ENCODE data around the gene SENP3. TPM values are rescaled to one million over a fixed set of nuclear protein-coding genes. Genes with fewer than 3 reads are reported as not detected.
A peak's percentile ranks its signal among the peaks of the same experiment; 100 is the strongest.

Gene SENP3
- total RNA-seq, 2 experiments from 2014 or later: 60.2 to 63.2 TPM

GRCh38 chr17:7576432-7576937 lies 14.8 kb downstream of the SENP3 start:
- ChIA-PET POLR2A (interaction anchor here (0.6 to 12.0 kb wide), 16 partner anchors 8 to 356 kb away, joined by 3 to 195 read pairs (median 4); partner anchors contain the start of genes ACADVL, CD68, GABARAP and GPS2), CTCF (interaction anchor here (0.9 to 2.9 kb wide), 7 partner anchors 7 to 112 kb away, joined by 3 to 11 read pairs (median 4); partner anchors contain the start of genes MPDU1, SENP3, SOX15 and WRAP53)
- H3K4me3 Mint-ChIP-seq: peak overlapping the region; percentile 98
- TF ChIP-seq, protein P1, sequence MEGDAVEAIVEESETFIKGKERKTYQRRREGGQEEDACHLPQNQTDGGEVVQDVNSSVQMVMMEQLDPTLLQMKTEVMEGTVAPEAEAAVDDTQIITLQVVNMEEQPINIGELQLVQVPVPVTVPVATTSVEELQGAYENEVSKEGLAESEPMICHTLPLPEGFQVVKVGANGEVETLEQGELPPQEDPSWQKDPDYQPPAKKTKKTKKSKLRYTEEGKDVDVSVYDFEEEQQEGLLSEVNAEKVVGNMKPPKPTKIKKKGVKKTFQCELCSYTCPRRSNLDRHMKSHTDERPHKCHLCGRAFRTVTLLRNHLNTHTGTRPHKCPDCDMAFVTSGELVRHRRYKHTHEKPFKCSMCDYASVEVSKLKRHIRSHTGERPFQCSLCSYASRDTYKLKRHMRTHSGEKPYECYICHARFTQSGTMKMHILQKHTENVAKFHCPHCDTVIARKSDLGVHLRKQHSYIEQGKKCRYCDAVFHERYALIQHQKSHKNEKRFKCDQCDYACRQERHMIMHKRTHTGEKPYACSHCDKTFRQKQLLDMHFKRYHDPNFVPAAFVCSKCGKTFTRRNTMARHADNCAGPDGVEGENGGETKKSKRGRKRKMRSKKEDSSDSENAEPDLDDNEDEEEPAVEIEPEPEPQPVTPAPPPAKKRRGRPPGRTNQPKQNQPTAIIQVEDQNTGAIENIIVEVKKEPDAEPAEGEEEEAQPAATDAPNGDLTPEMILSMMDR (IDR thresholded peaks at IDR 0.05): no peak
- H3K9me3 Mint-ChIP-seq: no peaks in the 10 kb centered on the region
- no peak for DNase-seq
- H3K27me3 Mint-ChIP-seq: peaks cover 1% of the 10 kb centered on the region
- peaks cover 72% of the 10 kb centered on the region for H3K4me1 Mint-ChIP-seq (ENCODE audit: low read depth)
- ATAC-seq: no peak
- peak overlapping the region; percentile 100 for H3K27ac Mint-ChIP-seq
- intact Hi-C loops (cut with micrococcal nuclease): loop anchor here (10.0 kb wide), 1 partner anchor 278 kb away; the partner anchor contains the start of genes CYB5D1, NAA38 and TMEM88
- peaks cover 87% of the 10 kb centered on the region for H3K36me3 Mint-ChIP-seq (ENCODE audit: low read depth)

DNA sequence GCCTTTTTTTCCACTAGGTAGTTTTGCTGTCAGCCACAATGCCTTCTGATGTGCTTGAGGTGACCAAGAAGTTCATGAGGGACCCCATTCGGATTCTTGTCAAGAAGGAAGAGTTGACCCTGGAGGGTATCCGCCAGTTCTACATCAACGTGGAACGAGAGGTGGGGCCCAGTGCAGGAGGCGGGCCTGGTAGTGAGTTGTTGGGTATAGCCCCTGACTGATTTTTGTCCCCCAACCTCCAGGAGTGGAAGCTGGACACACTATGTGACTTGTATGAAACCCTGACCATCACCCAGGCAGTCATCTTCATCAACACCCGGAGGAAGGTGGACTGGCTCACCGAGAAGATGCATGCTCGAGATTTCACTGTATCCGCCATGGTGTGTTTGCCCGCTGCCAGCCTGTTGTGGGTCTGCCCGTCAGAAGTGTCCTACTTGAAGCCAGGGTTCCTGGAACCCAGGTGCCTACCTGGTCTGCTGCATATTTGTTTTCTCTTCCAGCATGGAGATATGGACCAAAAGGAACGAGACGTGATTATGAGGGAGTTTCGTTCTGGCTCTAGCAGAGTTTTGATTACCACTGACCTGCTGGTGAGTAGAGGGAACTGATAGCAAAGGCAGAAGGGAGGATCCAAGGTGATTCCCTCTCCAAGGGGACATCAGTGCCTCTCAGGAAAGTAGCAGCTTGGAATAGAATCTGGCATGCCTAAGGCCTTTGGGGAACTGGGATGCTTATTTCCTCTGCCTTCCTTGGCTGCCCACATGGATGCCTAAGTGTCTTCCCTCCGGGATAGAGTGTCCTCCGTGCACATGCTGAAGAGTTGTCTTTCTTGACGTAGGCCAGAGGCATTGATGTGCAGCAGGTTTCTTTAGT lies 15.8 kb downstream of the SENP3 start:
- ATAC-seq (no peak), DNase-seq (no peak)
- peak overlapping the region; percentile 35 for H3K4me3 Mint-ChIP-seq
- TF ChIP-seq, protein P1 (IDR thresholded peaks at IDR 0.05): no peak
- H3K4me1 Mint-ChIP-seq (ENCODE audit: low read depth): peaks cover 78% of the 10 kb centered on the region
- no peaks in the 10 kb centered on the region for H3K9me3 Mint-ChIP-seq
- ChIA-PET CTCF (interaction anchor here (1.0 to 2.3 kb wide), 4 partner anchors 15 to 111 kb away, joined by 3 to 6 read pairs (median 5); partner anchors contain the start of genes SENP3 and WRAP53), POLR2A (interaction anchor here (0.6 to 12.0 kb wide), 14 partner anchors 7 to 264 kb away, joined by 3 to 195 read pairs (median 4); partner anchors contain the start of genes CD68, GPS2, MPDU1 and SENP3)
- peaks cover 1% of the 10 kb centered on the region for H3K27me3 Mint-ChIP-seq
- H3K36me3 Mint-ChIP-seq (ENCODE audit: low read depth): peaks cover 89% of the 10 kb centered on the region
- intact Hi-C loops (cut with micrococcal nuclease): loop anchor here (10.0 kb wide), 1 partner anchor 277 kb away; the partner anchor contains the start of genes CYB5D1, NAA38 and TMEM88
- peak overlapping the region; percentile 100 for H3K27ac Mint-ChIP-seq

- Mint-ChIP-seq H3K27ac (peak within 1 kb of the TSS; percentile 100), H3K27me3 (no peaks in the 10 kb centered on the region), H3K36me3 (ENCODE audit: low read depth) (peaks cover 76% of the 10 kb centered on the region), H3K4me3 (peak within 1 kb of the TSS; percentile 63), H3K4me1 (ENCODE audit: low read depth) (peaks cover 81% of the 10 kb centered on the region), H3K9me3 (no peaks in the 10 kb centered on the region)
- ChIA-PET POLR2A (interaction anchor here (0.6 to 12.5 kb wide), 18 partner anchors 4 to 271 kb away, joined by 3 to 195 read pairs (median 5); partner anchors contain the start of genes CD68, GPS2, MPDU1 and POLR2A), CTCF (interaction anchor here (1.5 to 1.7 kb wide), 2 partner anchors 10 to 108 kb away, joined by 7 to 8 read pairs; partner anchors contain the start of gene TP53)
- peak; percentile 91 for DNase-seq
- intact Hi-C loops (cut with micrococcal nuclease): loop anchor here (10.0 kb wide), 1 partner anchor 276 kb away; the partner anchor contains the start of genes CYB5D1, NAA38 and TMEM88
- TF ChIP-seq, protein P1 (IDR thresholded peaks at IDR 0.05): no peak
- ATAC-seq: peak; percentile 72
Observed at GRCh38 chr17:7579001-7579833, 17.5 kb downstream of the SENP3 start, which contains the start of gene CD68. TSS of gene CD68 (plus strand) at chr17:7579638. CDS start at chr17:7579678, 40 bp downstream.

DNA sequence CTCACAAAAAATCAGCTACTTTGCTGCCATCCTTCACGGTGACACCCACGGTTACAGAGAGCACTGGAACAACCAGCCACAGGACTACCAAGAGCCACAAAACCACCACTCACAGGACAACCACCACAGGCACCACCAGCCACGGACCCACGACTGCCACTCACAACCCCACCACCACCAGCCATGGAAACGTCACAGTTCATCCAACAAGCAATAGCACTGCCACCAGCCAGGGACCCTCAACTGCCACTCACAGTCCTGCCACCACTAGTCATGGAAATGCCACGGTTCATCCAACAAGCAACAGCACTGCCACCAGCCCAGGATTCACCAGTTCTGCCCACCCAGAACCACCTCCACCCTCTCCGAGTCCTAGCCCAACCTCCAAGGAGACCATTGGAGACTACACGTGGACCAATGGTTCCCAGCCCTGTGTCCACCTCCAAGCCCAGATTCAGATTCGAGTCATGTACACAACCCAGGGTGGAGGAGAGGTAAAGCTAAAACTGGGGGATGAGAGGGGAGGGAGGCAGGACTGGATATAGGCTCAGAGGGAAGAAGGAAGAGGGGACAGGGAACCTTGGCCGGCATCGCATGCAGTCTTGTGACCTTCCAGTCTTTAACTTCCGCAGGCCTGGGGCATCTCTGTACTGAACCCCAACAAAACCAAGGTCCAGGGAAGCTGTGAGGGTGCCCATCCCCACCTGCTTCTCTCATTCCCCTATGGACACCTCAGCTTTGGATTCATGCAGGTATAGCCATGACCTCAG lies 18.3 kb downstream of the SENP3 start:
- TF ChIP-seq, protein P1 (IDR thresholded peaks at IDR 0.05): no peak
- Mint-ChIP-seq H3K9me3 (no peaks in the 10 kb centered on the region), H3K36me3 (ENCODE audit: low read depth) (peaks cover 74% of the 10 kb centered on the region), H3K27me3 (no peaks in the 10 kb centered on the region), H3K27ac (peak overlapping the region; percentile 100), H3K4me3 (peak overlapping the region; percentile 63), H3K4me1 (ENCODE audit: low read depth) (peaks cover 77% of the 10 kb centered on the region)
- ATAC-seq (no peak), DNase-seq (peak; percentile 60)
- ChIA-PET CTCF (interaction anchor here (1.5 to 1.7 kb wide), 3 partner anchors 9 to 107 kb away, joined by 7 to 8 read pairs (median 8); partner anchors contain the start of gene TP53), POLR2A (interaction anchor here (0.5 to 12.5 kb wide), 21 partner anchors 5 to 272 kb away, joined by 3 to 195 read pairs (median 4); partner anchors contain the start of genes CD68, GPS2, MPDU1 and POLR2A)
- intact Hi-C loops (cut with micrococcal nuclease): loop anchor here (5.0 to 10.0 kb wide), 2 partner anchors 107 to 275 kb away; partner anchors contain the start of genes CYB5D1, NAA38, TMEM88 and TP53
